ENCODE data around the gene MYO5A.

DNA sequence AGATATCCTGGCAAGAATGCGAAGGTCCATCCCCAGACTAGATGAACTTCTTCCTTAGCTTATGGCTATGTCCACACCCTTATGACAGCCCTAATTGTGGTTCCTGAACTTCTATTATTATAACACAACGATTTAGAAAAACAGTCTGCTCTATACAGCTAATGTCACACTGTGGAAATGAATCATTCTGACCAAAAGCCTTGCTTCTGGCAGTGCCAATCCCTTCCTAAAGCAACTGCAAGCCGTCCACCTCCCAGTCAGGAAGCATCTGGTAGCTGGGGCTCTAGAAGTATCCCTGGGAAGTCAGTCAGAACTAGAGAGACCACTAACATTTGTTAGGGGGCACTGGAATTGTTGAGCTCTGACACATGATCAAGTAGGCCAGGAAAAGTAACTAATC is 45.0 kb downstream of the MYO5A start:
- TF ChIP-seq, protein P1, sequence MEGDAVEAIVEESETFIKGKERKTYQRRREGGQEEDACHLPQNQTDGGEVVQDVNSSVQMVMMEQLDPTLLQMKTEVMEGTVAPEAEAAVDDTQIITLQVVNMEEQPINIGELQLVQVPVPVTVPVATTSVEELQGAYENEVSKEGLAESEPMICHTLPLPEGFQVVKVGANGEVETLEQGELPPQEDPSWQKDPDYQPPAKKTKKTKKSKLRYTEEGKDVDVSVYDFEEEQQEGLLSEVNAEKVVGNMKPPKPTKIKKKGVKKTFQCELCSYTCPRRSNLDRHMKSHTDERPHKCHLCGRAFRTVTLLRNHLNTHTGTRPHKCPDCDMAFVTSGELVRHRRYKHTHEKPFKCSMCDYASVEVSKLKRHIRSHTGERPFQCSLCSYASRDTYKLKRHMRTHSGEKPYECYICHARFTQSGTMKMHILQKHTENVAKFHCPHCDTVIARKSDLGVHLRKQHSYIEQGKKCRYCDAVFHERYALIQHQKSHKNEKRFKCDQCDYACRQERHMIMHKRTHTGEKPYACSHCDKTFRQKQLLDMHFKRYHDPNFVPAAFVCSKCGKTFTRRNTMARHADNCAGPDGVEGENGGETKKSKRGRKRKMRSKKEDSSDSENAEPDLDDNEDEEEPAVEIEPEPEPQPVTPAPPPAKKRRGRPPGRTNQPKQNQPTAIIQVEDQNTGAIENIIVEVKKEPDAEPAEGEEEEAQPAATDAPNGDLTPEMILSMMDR (IDR thresholded peaks at IDR 0.05 in 2 of 3, conservative IDR thresholded peaks at IDR 0.05 in 1 of 3; ENCODE audit: insufficient read depth in 2 of 3, low read depth in 1 of 3, low read length in 3 of 3) = no peak
- TF ChIP-seq SIX5 (IDR thresholded peaks at IDR 0.05; ENCODE audit: borderline replicate concordance in 1 of 2, insufficient read depth in 1 of 2, low read depth in 1 of 2, low read length in 2 of 2) (no peak), ESRRA (IDR thresholded peaks at IDR 0.05; ENCODE audit: borderline replicate concordance, low read depth) (no peak), NR2C2 (CRISPR knock-in tag; IDR thresholded peaks at IDR 0.05) (no peak), NR2C2 (tag; IDR thresholded peaks at IDR 0.05) (no peak), FOXA3 (CRISPR knock-in tag; conservative IDR thresholded peaks at IDR 0.05 in 1 of 2, IDR thresholded peaks at IDR 0.05 in 1 of 2) (no peak), ZC3H4 (CRISPR knock-in tag; IDR thresholded peaks at IDR 0.05; ENCODE audit: borderline replicate concordance) (no peak)
- TF ChIP-seq, protein P2, sequence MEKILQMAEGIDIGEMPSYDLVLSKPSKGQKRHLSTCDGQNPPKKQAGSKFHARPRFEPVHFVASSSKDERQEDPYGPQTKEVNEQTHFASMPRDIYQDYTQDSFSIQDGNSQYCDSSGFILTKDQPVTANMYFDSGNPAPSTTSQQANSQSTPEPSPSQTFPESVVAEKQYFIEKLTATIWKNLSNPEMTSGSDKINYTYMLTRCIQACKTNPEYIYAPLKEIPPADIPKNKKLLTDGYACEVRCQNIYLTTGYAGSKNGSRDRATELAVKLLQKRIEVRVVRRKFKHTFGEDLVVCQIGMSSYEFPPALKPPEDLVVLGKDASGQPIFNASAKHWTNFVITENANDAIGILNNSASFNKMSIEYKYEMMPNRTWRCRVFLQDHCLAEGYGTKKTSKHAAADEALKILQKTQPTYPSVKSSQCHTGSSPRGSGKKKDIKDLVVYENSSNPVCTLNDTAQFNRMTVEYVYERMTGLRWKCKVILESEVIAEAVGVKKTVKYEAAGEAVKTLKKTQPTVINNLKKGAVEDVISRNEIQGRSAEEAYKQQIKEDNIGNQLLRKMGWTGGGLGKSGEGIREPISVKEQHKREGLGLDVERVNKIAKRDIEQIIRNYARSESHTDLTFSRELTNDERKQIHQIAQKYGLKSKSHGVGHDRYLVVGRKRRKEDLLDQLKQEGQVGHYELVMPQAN (IDR thresholded peaks at IDR 0.05; ENCODE audit: borderline replicate concordance) = no peak
- TF ChIP-seq, protein P3, sequence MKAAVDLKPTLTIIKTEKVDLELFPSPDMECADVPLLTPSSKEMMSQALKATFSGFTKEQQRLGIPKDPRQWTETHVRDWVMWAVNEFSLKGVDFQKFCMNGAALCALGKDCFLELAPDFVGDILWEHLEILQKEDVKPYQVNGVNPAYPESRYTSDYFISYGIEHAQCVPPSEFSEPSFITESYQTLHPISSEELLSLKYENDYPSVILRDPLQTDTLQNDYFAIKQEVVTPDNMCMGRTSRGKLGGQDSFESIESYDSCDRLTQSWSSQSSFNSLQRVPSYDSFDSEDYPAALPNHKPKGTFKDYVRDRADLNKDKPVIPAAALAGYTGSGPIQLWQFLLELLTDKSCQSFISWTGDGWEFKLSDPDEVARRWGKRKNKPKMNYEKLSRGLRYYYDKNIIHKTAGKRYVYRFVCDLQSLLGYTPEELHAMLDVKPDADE (conservative IDR thresholded peaks at IDR 0.05; ENCODE audit: control insufficient read depth, low read depth, low read length) = no peak

All from K562 (cell line).